Spleen (tissue), 7 donors: ENCODE results near the gene CFI.

Experiments
- POLR2A ChIP-seq, 3 donors: fragments of 450-650 bp; IDR thresholded peaks; one replicate each; pipeline ENCODE4 v1.5.1; 2017; ENCODE audit warnings: antibody characterized with exemption in 3 of 3, mild to moderate bottlenecking in 1 of 3
- POLR2AphosphoS5 ChIP-seq, 3 donors: sonication (generic); formaldehyde crosslinking; IDR thresholded peaks; one replicate each; pipeline ENCODE4 v1.5.1; 2017; ENCODE audit warnings: antibody characterized with exemption in 3 of 3
- TF ChIP-seq, protein P1 (sequence below), 11 experiments: fragments of 200-600 bp in 7 of 11; fragments of 450-650 bp in 4 of 11; sonication (generic) in 4 of 11; IDR thresholded peaks in 8 of 11; conservative IDR thresholded peaks in 3 of 11; 1 replicate in 7 of 11; 2 replicates in 4 of 11; pipeline versions ENCODE4 v1.4.0 to v1.8.0; 2016 to 2021; ENCODE audit warnings: antibody characterized with exemption in 11 of 11, inconsistent platforms in 4 of 11, mild to moderate bottlenecking in 1 of 11
- donor health status: DM: no; HTN: no; CAD: no; lungs with moderate emphysema.
- donor health status: DM: no; HTN: no; CAD: no.
- donor health status: DM: no; HTN: no; CAD: no.

DNA sequence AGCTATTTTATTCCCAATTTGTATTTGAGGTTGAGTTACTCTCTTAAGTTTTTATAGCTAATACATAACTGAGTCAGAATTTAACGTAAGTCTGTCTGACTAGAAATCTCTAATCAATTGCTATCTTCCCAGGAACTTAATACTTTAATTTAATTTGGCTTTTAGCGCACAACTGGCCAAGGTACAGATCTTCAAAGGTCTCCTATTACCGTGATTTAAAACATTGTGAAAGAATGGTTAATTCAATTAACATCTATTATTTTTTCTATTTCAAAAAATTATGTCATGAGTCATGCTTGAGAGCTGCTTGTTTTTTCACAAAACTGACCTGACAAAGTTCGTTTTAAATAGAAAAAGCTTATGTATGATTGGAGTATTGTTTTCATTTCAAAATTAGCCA lies 49.9 kb downstream of the CFI start:
- TF ChIP-seq, protein P1, sequence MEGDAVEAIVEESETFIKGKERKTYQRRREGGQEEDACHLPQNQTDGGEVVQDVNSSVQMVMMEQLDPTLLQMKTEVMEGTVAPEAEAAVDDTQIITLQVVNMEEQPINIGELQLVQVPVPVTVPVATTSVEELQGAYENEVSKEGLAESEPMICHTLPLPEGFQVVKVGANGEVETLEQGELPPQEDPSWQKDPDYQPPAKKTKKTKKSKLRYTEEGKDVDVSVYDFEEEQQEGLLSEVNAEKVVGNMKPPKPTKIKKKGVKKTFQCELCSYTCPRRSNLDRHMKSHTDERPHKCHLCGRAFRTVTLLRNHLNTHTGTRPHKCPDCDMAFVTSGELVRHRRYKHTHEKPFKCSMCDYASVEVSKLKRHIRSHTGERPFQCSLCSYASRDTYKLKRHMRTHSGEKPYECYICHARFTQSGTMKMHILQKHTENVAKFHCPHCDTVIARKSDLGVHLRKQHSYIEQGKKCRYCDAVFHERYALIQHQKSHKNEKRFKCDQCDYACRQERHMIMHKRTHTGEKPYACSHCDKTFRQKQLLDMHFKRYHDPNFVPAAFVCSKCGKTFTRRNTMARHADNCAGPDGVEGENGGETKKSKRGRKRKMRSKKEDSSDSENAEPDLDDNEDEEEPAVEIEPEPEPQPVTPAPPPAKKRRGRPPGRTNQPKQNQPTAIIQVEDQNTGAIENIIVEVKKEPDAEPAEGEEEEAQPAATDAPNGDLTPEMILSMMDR (IDR thresholded peaks at IDR 0.05 in 8 of 11, conservative IDR thresholded peaks at IDR 0.05 in 3 of 11), result no peak
- TF ChIP-seq POLR2AphosphoS5 (IDR thresholded peaks at IDR 0.05) (no peak), POLR2A (IDR thresholded peaks at IDR 0.05) (no peak)
